SJCRH30 (cell line): ENCODE data around the gene TMEM109. TPM values are rescaled to one million over a fixed set of nuclear protein-coding genes. Genes with fewer than 3 reads are reported as not detected.

Source experiments
- DNase-seq, 2 experiments: peaks; one replicate each; pipeline ENCODE4 v3.0.0-alpha.2; 2015 to 2020
- H3K27ac ChIP-seq: fragments of 250-450 bp; sonication (Bioruptor Pico); 2 replicates; pipeline ENCODE4 v1.5.1; 2020; ENCODE audit warnings: mild to moderate bottlenecking, moderate library complexity
- H3K27me3 ChIP-seq: fragments of 250-450 bp; sonication (Bioruptor Pico); 2 replicates; pipeline ENCODE4 v1.5.1; 2020; ENCODE audit warnings: mild to moderate bottlenecking, moderate library complexity
- H3K36me3 ChIP-seq: fragments of 250-450 bp; sonication (Bioruptor Pico); 2 replicates; pipeline ENCODE4 v1.5.1; 2020; ENCODE audit warnings: mild to moderate bottlenecking, moderate library complexity
- H3K4me1 ChIP-seq: fragments of 250-450 bp; sonication (Bioruptor Pico); 2 replicates; pipeline ENCODE4 v1.5.1; 2020; ENCODE audit warnings: mild to moderate bottlenecking, moderate library complexity
- H3K4me3 ChIP-seq: fragments of 250-450 bp; sonication (Bioruptor Pico); 2 replicates; pipeline ENCODE4 v1.5.1; 2020; ENCODE audit warnings: mild to moderate bottlenecking, moderate library complexity
- H3K9me3 ChIP-seq: fragments of 250-450 bp; sonication (Bioruptor Pico); replicated peaks from 2 replicates; pipeline ENCODE4 v1.5.1; 2020; ENCODE audit warnings: mild to moderate bottlenecking, moderate library complexity
- total RNA-seq: library from RNA; depleted of rRNA; stranded (reverse); fragments of >200 nt; shearing (Covaris generic); gene quantifications from 2 replicates; pipeline ENCODE4 v1.2.3, GENCODE V29; 2014

TMEM109 gene
- total RNA-seq, 1 experiment from 2014 or later: 85.4 TPM

DNA sequence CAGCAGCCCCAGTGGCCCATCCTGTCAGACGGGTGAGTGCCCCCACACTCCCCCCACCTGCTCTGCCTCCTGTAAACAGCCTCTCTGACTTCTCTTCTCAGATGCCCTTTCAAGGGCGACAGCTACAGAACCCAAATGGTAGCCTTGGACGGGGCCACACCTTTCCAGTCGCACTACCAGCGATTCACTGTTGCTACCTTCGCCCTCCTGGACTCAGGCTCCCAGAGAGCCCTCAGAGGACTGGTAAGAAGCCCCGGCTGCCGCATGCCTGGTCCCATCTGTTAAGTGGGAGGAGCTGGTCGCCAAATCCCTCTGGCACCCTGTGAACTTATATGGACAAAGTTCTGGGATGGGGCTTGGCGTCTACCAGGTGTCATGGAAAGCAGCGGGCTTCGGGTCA, 40.4 kb upstream of the TMEM109 start:
- DNase-seq: no peak
- Histone ChIP-seq H3K4me1 (peaks cover 5% of the 10 kb centered on the region; the same call in 1 of the 2 replicates), H3K4me3 (no peak overlapping the region), H3K27me3 (no peaks in the 10 kb centered on the region), H3K36me3 (no peaks in the 10 kb centered on the region), H3K27ac (no peak overlapping the region), H3K9me3 (no peaks in the 10 kb centered on the region)

- H3K4me1 ChIP-seq: peaks cover 5% of the 10 kb centered on the region; the same call in 1 of the 2 replicates
- no peak for DNase-seq
- H3K27me3 ChIP-seq: no peaks in the 10 kb centered on the region
- H3K27ac ChIP-seq: no peak overlapping the region
- no peaks in the 10 kb centered on the region for H3K9me3 ChIP-seq
- no peaks in the 10 kb centered on the region for H3K36me3 ChIP-seq
- H3K4me3 ChIP-seq: no peak overlapping the region
Measured at GRCh38 chr11:60874421-60875365, 39.3 kb upstream of the TMEM109 start.

DNA sequence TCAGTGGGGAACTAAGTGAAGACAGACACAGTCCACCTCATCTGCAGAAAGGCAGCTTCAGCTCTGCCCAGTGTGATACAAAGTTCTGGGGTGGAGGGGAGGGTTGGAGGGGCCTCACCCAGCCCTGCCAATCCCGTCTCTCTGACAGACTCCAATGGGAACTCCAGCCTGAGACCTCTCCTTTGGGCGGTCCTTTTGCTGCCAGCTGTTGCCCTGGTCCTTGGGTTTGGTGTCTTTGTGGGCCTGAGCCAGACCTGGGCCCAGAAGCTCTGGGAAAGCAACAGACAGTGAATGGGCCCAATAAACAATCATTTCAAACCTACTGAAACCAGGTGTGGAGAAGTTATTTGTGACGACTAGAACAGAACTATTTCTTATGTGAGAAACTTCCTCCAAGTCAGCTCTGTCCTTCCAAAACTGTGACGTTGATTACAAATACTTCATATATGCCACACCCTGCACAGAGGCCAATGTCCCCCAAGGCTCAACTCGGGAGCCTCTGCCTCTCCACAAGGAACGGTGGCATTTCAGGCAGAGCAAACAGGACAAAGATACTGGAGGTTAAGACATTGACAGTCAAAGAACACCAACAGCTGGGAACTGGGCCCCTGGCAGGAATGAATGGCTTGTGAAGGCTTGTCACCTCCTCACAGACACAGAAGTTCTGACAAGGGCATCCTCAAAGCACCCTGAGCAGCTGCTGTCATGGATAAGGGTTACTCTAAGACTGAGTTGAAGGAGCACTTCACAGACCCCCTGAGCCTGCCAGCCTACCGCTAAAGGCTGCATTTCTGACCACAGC, 38.4 kb upstream of the TMEM109 start:
- no peak overlapping the region for H3K27ac ChIP-seq
- H3K27me3 ChIP-seq: no peaks in the 10 kb centered on the region
- no peaks in the 10 kb centered on the region for H3K36me3 ChIP-seq
- no peak overlapping the region for H3K4me3 ChIP-seq
- peaks cover 5% of the 10 kb centered on the region; the same call in 1 of the 2 replicates for H3K4me1 ChIP-seq
- no peaks in the 10 kb centered on the region for H3K9me3 ChIP-seq
- DNase-seq: peak in 1 of 2 experiments; percentile 24

GRCh38 chr11:60876168-60876485, 37.8 kb upstream of the TMEM109 start:
- Histone ChIP-seq H3K4me1 (peaks cover 5% of the 10 kb centered on the region; the same call in 1 of the 2 replicates), H3K4me3 (no peak overlapping the region), H3K27me3 (no peaks in the 10 kb centered on the region), H3K27ac (no peak overlapping the region), H3K36me3 (no peaks in the 10 kb centered on the region), H3K9me3 (no peaks in the 10 kb centered on the region)
- DNase-seq: no peak

GRCh38 chr11:60878245-60879101, 35.5 kb upstream of the TMEM109 start:
- Histone ChIP-seq H3K9me3 (no peaks in the 10 kb centered on the region), H3K27me3 (no peaks in the 10 kb centered on the region), H3K27ac (no peak overlapping the region), H3K36me3 (no peaks in the 10 kb centered on the region), H3K4me1 (no peaks in the 10 kb centered on the region), H3K4me3 (no peak overlapping the region)
- DNase-seq: no peak

GRCh38 chr11:60879104-60879503, 34.9 kb upstream of the TMEM109 start:
- Histone ChIP-seq H3K9me3 (no peaks in the 10 kb centered on the region), H3K36me3 (no peaks in the 10 kb centered on the region), H3K27ac (no peak overlapping the region), H3K27me3 (no peaks in the 10 kb centered on the region), H3K4me3 (no peak overlapping the region), H3K4me1 (no peaks in the 10 kb centered on the region)
- DNase-seq: no peak

- H3K9me3 ChIP-seq: no peaks in the 10 kb centered on the region
- no peaks in the 10 kb centered on the region for H3K36me3 ChIP-seq
- no peaks in the 10 kb centered on the region for H3K4me1 ChIP-seq
- no peak overlapping the region for H3K4me3 ChIP-seq
- DNase-seq: no peak
- H3K27me3 ChIP-seq: no peaks in the 10 kb centered on the region
- no peak overlapping the region for H3K27ac ChIP-seq
Measured at GRCh38 chr11:60879971-60880588, 33.9 kb upstream of the TMEM109 start.

DNA sequence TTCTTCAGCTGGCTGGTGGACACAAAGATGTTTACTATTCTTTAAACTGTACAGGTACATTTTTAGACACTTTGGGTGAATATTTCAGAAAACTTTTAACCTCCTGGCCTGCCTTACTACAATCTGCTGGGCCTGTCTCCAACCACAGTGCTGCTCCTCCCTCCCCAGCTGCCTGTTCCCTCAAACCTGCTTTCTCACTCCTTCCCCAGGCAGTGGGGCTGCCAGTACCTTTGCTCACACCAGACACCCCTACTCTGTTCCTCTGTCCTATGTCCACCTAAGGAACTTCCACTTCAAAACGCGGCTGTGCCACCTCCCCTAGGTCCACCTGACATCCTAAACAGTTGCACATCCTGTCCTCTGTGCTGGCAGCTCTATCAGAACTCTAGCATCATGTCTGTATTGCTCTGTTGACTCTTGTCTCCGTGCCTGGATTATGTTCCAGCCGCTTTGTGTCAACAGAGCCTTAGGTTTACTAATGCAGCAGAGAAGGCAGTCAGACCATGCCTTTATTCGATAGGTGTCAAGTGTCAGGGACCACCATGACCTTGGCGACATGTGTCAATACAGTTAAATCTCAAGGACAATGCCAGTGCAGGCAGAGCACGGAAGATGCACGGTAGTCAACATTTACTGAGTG, 33.2 kb upstream of the TMEM109 start:
- no peaks in the 10 kb centered on the region for H3K27me3 ChIP-seq
- H3K9me3 ChIP-seq: no peaks in the 10 kb centered on the region
- H3K36me3 ChIP-seq: no peaks in the 10 kb centered on the region
- no peaks in the 10 kb centered on the region for H3K4me1 ChIP-seq
- DNase-seq: no peak
- H3K27ac ChIP-seq: no peak overlapping the region
- H3K4me3 ChIP-seq: no peak overlapping the region

GRCh38 chr11:60887556-60887955, 26.4 kb upstream of the TMEM109 start:
- Histone ChIP-seq H3K36me3 (no peaks in the 10 kb centered on the region), H3K27me3 (no peaks in the 10 kb centered on the region), H3K4me3 (no peak overlapping the region), H3K4me1 (no peaks in the 10 kb centered on the region), H3K27ac (no peak overlapping the region), H3K9me3 (no peaks in the 10 kb centered on the region)
- DNase-seq: peak; percentile 42 to 66

DNA sequence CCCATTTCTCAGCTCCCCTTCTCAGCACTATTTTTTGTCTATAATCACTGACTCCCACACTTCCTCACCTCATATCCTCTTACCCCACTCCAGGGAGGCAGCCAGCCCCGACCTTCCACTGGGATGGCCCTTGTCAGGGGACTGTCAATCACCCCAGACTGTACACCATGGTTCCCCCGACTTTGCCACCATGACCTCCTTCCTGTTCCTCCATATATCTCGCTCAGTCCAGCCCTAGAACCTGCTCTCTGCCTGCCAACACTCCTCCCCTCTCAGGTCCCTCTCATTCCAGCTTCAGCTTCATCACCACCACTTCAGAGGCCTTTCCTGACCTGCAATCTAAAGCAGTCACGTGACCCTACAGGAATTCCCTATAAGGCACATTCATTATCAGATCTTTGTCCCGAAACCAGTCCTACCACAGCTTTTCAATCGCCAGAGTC, 24.1 kb upstream of the TMEM109 start:
- Histone ChIP-seq H3K36me3 (peaks cover 9% of the 10 kb centered on the region), H3K4me3 (no peak overlapping the region), H3K4me1 (no peaks in the 10 kb centered on the region), H3K27me3 (no peaks in the 10 kb centered on the region), H3K27ac (no peak overlapping the region), H3K9me3 (no peaks in the 10 kb centered on the region)
- no peak for DNase-seq

- Histone ChIP-seq H3K9me3 (no peaks in the 10 kb centered on the region), H3K27ac (no peak overlapping the region), H3K4me3 (no peak overlapping the region), H3K27me3 (no peaks in the 10 kb centered on the region), H3K36me3 (peaks cover 15% of the 10 kb centered on the region), H3K4me1 (no peaks in the 10 kb centered on the region)
- no peak for DNase-seq
Measured at GRCh38 chr11:60890696-60891095, 23.3 kb upstream of the TMEM109 start.

DNA sequence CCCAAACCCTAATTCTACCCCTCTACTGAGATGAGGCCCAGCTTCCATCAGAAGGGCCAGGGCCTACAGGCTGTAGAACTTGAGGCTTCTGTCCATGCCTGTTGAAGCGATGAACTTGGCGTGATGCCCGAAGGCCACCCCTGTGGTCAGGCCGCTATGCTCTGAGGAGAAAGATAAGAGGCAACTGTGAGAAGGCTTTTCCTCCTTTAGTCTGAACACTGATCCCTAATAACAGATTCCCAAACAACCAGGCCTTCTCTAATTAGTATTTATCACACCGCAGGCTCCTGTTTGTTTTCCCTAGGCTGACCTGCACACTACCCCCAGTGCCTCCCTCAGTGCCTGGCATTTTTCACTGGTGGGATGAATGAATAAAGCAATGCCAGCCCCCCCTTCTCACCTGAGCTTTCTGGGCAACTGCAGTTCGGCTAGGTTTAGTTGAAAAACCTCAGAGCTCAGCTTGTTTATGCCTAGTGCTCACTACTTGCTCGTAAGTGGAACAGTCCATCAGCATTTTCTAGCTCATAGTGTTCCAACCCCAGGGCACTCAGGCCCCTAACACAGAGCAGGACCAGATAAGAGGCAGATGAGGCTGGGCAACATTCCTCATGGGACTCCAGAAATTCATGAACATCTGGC, 22.7 kb upstream of the TMEM109 start:
- DNase-seq: peak in 1 of 2 experiments; percentile 34
- no peaks in the 10 kb centered on the region for H3K9me3 ChIP-seq
- H3K36me3 ChIP-seq: peaks cover 19% of the 10 kb centered on the region
- H3K27me3 ChIP-seq: no peaks in the 10 kb centered on the region
- H3K27ac ChIP-seq: no peak overlapping the region
- H3K4me1 ChIP-seq: no peaks in the 10 kb centered on the region
- H3K4me3 ChIP-seq: no peak overlapping the region

DNA sequence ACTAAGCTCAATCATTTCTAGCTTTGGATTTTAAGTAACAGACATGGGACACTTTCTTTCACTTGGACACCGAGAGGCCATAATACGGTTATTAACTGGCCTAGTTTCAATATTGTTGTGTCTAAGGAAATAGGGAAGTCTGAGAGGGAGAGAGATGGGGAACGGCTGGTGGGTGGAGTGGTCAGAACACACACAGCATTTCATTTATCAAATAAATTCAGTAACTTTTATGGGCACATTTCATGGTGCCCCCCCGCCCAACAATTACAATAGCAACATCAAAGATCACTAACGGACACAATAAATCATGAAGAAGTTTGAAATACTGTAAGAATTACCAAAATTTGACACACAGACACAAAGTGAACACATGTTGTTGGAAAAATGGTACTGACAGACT, 18.3 kb upstream of the TMEM109 start:
- H3K4me1 ChIP-seq: no peaks in the 10 kb centered on the region
- no peak for DNase-seq
- no peak overlapping the region for H3K4me3 ChIP-seq
- H3K36me3 ChIP-seq: peaks cover 63% of the 10 kb centered on the region
- no peaks in the 10 kb centered on the region for H3K27me3 ChIP-seq
- H3K27ac ChIP-seq: no peak overlapping the region
- H3K9me3 ChIP-seq: no peaks in the 10 kb centered on the region
